Breast epithelium (tissue), 3 donors: ENCODE data around the gene LITAF.

ENCODE experiments used
- POLR2A ChIP-seq: fragments of 450-650 bp; IDR thresholded peaks from one replicate; pipeline ENCODE4 v1.6.1; 2016; ENCODE audit warnings: antibody characterized with exemption, mild to moderate bottlenecking, moderate library complexity
- POLR2AphosphoS5 ChIP-seq, 3 donors: sonication (generic); formaldehyde crosslinking; IDR thresholded peaks; one replicate each; pipeline ENCODE4 v1.6.1; 2017; ENCODE audit warnings: antibody characterized with exemption in 3 of 3
- TF ChIP-seq, protein P1 (sequence below), 3 donors: fragments of 450-650 bp; IDR thresholded peaks; one replicate each; pipeline ENCODE4 v1.5.1; 2016 to 2017; ENCODE audit warnings: antibody characterized with exemption in 3 of 3, mild to moderate bottlenecking in 3 of 3, moderate library complexity in 3 of 3

DNA sequence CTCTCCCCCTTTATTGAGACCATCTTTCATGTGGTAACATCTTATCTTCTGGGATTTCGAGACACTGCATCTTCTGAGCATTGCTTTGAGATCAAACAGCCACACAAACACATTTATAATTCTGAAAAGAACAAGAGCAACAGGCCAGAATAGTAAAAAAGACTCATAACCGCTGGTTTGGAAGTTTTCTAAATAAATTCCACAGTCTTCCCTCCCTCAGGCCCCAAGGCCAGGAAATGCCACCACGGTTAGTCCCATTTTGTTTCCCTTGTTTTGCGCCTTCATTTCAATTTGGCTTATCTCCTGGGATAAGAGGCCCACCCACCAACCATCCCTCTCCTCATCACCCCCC is 25.3 kb downstream of the LITAF start:
- TF ChIP-seq, protein P1, sequence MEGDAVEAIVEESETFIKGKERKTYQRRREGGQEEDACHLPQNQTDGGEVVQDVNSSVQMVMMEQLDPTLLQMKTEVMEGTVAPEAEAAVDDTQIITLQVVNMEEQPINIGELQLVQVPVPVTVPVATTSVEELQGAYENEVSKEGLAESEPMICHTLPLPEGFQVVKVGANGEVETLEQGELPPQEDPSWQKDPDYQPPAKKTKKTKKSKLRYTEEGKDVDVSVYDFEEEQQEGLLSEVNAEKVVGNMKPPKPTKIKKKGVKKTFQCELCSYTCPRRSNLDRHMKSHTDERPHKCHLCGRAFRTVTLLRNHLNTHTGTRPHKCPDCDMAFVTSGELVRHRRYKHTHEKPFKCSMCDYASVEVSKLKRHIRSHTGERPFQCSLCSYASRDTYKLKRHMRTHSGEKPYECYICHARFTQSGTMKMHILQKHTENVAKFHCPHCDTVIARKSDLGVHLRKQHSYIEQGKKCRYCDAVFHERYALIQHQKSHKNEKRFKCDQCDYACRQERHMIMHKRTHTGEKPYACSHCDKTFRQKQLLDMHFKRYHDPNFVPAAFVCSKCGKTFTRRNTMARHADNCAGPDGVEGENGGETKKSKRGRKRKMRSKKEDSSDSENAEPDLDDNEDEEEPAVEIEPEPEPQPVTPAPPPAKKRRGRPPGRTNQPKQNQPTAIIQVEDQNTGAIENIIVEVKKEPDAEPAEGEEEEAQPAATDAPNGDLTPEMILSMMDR (IDR thresholded peaks at IDR 0.05) = no peak
- TF ChIP-seq POLR2A (no peak), POLR2AphosphoS5 (IDR thresholded peaks at IDR 0.05) (no peak)
